ENCODE data around the gene KCNH5. TPM values are rescaled to one million over a fixed set of nuclear protein-coding genes. Genes with fewer than 3 reads are reported as not detected.

The KCNH5 gene
- total and polyA plus RNA-seq, 8 donors: 0.04 to 0.11 (median 0.11) TPM; not detected in 4

DNA sequence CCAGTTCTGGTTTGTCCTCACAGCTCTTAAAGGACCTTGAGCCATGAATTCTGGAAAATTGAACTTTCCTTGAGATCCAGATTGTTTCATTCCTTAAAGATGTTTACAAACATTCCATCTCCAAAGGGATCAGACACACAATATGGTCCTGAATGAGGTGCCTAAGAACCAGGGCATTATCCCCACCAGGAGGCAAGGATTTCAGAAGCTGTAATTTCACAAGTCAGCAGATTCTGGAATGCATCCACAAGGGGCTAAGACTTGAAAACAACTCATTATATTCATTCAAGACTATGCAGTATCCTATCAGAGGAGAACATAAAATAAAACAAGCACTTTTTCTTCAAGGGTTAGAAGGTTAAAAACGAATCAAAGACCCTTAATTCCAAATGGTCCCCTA, 15.1 kb downstream of the KCNH5 start:
- Histone ChIP-seq H3K27me3 (no peaks in the 10 kb centered on the region), H3K27ac (no peak overlapping the region), H3K4me3 (no peak overlapping the region), H3K9me3 (no peaks in the 10 kb centered on the region), H3K36me3 (no peaks in the 10 kb centered on the region), H3K4me1 (no peaks in the 10 kb centered on the region)
- DNase-seq: no peak
- intact Hi-C loops (cut with DNase I): no loop called here
- no peak for ATAC-seq
- TF ChIP-seq CTCF (IDR thresholded peaks at IDR 0.05): no peak

DNA sequence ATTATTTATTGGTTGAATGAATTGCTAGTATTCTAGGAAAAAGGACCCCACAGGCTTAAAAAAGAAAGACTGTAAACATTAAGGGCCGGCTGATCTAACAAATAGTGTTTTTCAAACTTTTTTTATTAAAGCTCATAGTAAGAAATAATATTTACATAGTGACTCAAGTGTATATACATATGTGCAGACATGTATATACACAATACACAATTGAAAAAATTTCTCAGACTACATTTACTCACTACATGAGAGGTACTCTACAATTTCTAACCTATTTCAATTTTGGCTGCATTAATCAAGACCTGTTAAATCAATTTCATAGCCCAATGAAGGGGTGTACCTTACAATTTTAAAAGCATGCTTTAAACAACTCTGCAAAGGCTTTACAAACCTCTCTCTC, 17.5 kb downstream of the KCNH5 start:
- Histone ChIP-seq H3K4me3 (no peak overlapping the region), H3K4me1 (no peaks in the 10 kb centered on the region), H3K9me3 (no peaks in the 10 kb centered on the region), H3K36me3 (no peaks in the 10 kb centered on the region), H3K27me3 (no peaks in the 10 kb centered on the region), H3K27ac (no peak overlapping the region)
- DNase-seq: no peak
- intact Hi-C loops (cut with DNase I): no loop called here
- TF ChIP-seq CTCF (IDR thresholded peaks at IDR 0.05): no peak
- ATAC-seq: no peak

DNA sequence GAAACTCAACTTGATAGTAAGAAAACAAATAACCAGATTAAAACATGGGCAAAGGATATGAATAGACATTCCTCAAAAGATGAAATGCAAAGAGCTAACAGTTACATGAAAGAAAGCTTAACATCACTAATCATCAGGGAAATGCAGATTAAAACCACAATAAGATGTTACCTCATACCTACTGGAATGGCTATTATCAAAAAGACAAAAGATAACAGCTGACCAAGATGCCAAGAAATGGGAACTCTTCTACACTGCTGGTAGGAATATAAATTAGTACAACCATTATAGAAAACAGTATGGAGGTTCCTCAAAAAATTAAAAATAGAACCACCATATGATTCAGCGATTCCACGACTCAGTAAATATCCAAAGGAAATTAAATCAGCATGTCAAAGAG, 18.8 kb downstream of the KCNH5 start:
- H3K27me3 ChIP-seq: no peaks in the 10 kb centered on the region
- no peak overlapping the region for H3K4me3 ChIP-seq
- no peak for ATAC-seq
- H3K27ac ChIP-seq: no peak overlapping the region
- no peaks in the 10 kb centered on the region for H3K9me3 ChIP-seq
- no peak for TF ChIP-seq CTCF (IDR thresholded peaks at IDR 0.05)
- no peak for DNase-seq
- H3K4me1 ChIP-seq: no peaks in the 10 kb centered on the region
- intact Hi-C loops (cut with DNase I): no loop called here
- H3K36me3 ChIP-seq: no peaks in the 10 kb centered on the region

DNA sequence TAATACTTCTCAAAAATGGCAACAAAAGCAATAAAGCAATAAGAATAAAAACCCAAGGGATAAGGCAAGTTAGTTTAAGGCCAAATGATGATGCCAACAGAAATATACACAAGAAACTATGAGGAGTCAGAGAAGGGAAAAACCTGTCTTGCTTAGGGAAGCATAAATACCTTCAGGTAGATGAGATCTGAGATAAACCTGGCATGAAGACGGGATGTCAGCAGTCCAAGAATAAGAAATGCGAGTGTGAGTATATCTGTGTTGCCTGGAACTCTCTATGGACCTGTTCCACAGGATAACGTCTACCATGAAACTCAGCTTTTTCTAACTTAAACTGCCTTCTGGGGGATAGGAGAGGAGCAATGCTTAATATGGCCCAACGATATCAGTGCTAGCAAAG, 30.6 kb downstream of the KCNH5 start:
- no peak for TF ChIP-seq CTCF (IDR thresholded peaks at IDR 0.05)

DNA sequence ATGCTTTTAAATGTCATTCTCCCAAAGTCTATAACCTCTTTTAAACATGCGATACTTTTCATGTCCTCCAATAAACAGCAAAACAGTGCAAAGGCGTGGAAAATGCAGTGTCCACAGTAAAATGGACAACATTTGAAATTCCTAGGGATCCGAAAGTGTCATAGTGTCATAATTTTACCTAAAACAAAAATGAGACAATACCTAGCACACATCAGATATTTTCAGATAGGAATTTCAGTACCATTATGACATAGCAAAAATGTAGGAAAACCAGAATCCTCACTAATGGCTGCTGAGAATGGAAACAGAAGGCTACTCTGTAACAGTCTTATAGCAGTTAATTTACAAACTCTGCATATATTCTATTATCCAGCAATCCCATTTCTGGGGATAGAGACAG, 33.1 kb downstream of the KCNH5 start:
- Histone ChIP-seq H3K4me1 (no peaks in the 10 kb centered on the region), H3K9me3 (no peaks in the 10 kb centered on the region), H3K27ac (no peak overlapping the region), H3K36me3 (no peaks in the 10 kb centered on the region), H3K27me3 (no peaks in the 10 kb centered on the region), H3K4me3 (no peak overlapping the region)
- ATAC-seq (no peak), DNase-seq (no peak)
- TF ChIP-seq CTCF (IDR thresholded peaks at IDR 0.05): no peak
- intact Hi-C loops (cut with DNase I): no loop called here

More for the DNA sequence above, 30.6 kb downstream of the KCNH5 start:
- no peaks in the 10 kb centered on the region for H3K4me1 ChIP-seq
- no peak overlapping the region for H3K27ac ChIP-seq
- H3K4me3 ChIP-seq: no peak overlapping the region
- no peak for DNase-seq
- no peak for ATAC-seq
- intact Hi-C loops (cut with DNase I): no loop called here
- H3K36me3 ChIP-seq: no peaks in the 10 kb centered on the region
- no peaks in the 10 kb centered on the region for H3K27me3 ChIP-seq
- H3K9me3 ChIP-seq: no peaks in the 10 kb centered on the region

Measured in left lung (tissue), 10 donors.